ENCODE results near the gene LILRB5.
"Not testable (repeated sequence)": the region's sequence is repeated elsewhere in the genome, so short reads cannot be mapped to it uniquely, and the experiment has no call there.

The LILRB5 gene

GRCh38 chr19:54224619-54225018 is 32.5 kb downstream of the LILRB5 start:
- H2BK120ac ChIP-seq (ENCODE audit: low read depth, low read length); H3K56ac ChIP-seq (ENCODE audit: low read length); H3K27me3 ChIP-seq (ENCODE audit: insufficient read depth, low read length, poor library complexity); H2BK15ac ChIP-seq (replicated peaks; ENCODE audit: low read depth); H2AK5ac ChIP-seq (ENCODE audit: low read length); H3K4me3 ChIP-seq (ENCODE audit: low read length); H3K4me1 ChIP-seq (ENCODE audit: control insufficient read depth, low read depth, low read length); H3K4me2 ChIP-seq (ENCODE audit: low read length); H3K27ac ChIP-seq (ENCODE audit: low read depth, low read length); H3K79me2 ChIP-seq (ENCODE audit: control insufficient read depth, insufficient read depth, low read length); H2BK5ac ChIP-seq (ENCODE audit: low read length); H3K9ac ChIP-seq (ENCODE audit: low read length); H3K23ac ChIP-seq (ENCODE audit: low read length); H3K4ac ChIP-seq (ENCODE audit: low read depth, low read length); H3K36me3 ChIP-seq (ENCODE audit: control insufficient read depth, insufficient read depth, low read length); H3K18ac ChIP-seq (ENCODE audit: low read length); H4K8ac ChIP-seq (ENCODE audit: low read depth, low read length); DNase-seq; H4K5ac ChIP-seq (ENCODE audit: low read length); H3K79me1 ChIP-seq (ENCODE audit: low read length): not testable (repeated sequence)
- no CpG with 5 or more reads among the region's 10 CpGs for WGBS (ENCODE audit: extremely low coverage, insufficient coverage, low lambda C conversion rate)

- not testable (repeated sequence) for H4K8ac ChIP-seq (ENCODE audit: low read depth, low read length); H3K27ac ChIP-seq (ENCODE audit: low read depth, low read length); H3K4me3 ChIP-seq (ENCODE audit: low read length); H3K79me1 ChIP-seq (ENCODE audit: low read length); H2AK5ac ChIP-seq (ENCODE audit: low read length); H2BK120ac ChIP-seq (ENCODE audit: low read depth, low read length); H3K79me2 ChIP-seq (ENCODE audit: control insufficient read depth, insufficient read depth, low read length); H3K4me2 ChIP-seq (ENCODE audit: low read length); H3K23ac ChIP-seq (ENCODE audit: low read length); H3K4me1 ChIP-seq (ENCODE audit: control insufficient read depth, low read depth, low read length); H2BK15ac ChIP-seq (replicated peaks; ENCODE audit: low read depth); H4K5ac ChIP-seq (ENCODE audit: low read length); H3K36me3 ChIP-seq (ENCODE audit: control insufficient read depth, insufficient read depth, low read length); H3K27me3 ChIP-seq (ENCODE audit: insufficient read depth, low read length, poor library complexity); DNase-seq; H3K18ac ChIP-seq (ENCODE audit: low read length); H3K56ac ChIP-seq (ENCODE audit: low read length); H2BK5ac ChIP-seq (ENCODE audit: low read length); H3K9ac ChIP-seq (ENCODE audit: low read length); H3K4ac ChIP-seq (ENCODE audit: low read depth, low read length)
- no CpG with 5 or more reads among the region's 5 CpGs for WGBS (ENCODE audit: extremely low coverage, insufficient coverage, low lambda C conversion rate)
These were observed 33.2 kb downstream of the LILRB5 start for GRCh38 chr19:54223937-54224281.

GRCh38 chr19:54223277-54223936 is 33.7 kb downstream of the LILRB5 start:
- H3K79me1 ChIP-seq (ENCODE audit: low read length); H3K36me3 ChIP-seq (ENCODE audit: control insufficient read depth, insufficient read depth, low read length); H2BK15ac ChIP-seq (replicated peaks; ENCODE audit: low read depth); H3K27ac ChIP-seq (ENCODE audit: low read depth, low read length); H3K4me3 ChIP-seq (ENCODE audit: low read length); H3K23ac ChIP-seq (ENCODE audit: low read length); H3K56ac ChIP-seq (ENCODE audit: low read length); H2BK120ac ChIP-seq (ENCODE audit: low read depth, low read length); DNase-seq; H4K5ac ChIP-seq (ENCODE audit: low read length); H3K4me1 ChIP-seq (ENCODE audit: control insufficient read depth, low read depth, low read length); H3K18ac ChIP-seq (ENCODE audit: low read length); H2AK5ac ChIP-seq (ENCODE audit: low read length); H3K27me3 ChIP-seq (ENCODE audit: insufficient read depth, low read length, poor library complexity); H3K4ac ChIP-seq (ENCODE audit: low read depth, low read length); H3K4me2 ChIP-seq (ENCODE audit: low read length); H3K9ac ChIP-seq (ENCODE audit: low read length); H2BK5ac ChIP-seq (ENCODE audit: low read length); H4K8ac ChIP-seq (ENCODE audit: low read depth, low read length); H3K79me2 ChIP-seq (ENCODE audit: control insufficient read depth, insufficient read depth, low read length): not testable (repeated sequence)
- no CpG with 5 or more reads among the region's 14 CpGs for WGBS (ENCODE audit: extremely low coverage, insufficient coverage, low lambda C conversion rate)

- not testable (repeated sequence) for H4K8ac ChIP-seq (ENCODE audit: low read depth, low read length); H3K79me1 ChIP-seq (ENCODE audit: low read length); H3K56ac ChIP-seq (ENCODE audit: low read length); H3K27ac ChIP-seq (ENCODE audit: low read depth, low read length); H3K23ac ChIP-seq (ENCODE audit: low read length); H2BK5ac ChIP-seq (ENCODE audit: low read length); H2AK5ac ChIP-seq (ENCODE audit: low read length); H3K9ac ChIP-seq (ENCODE audit: low read length); H2BK15ac ChIP-seq (replicated peaks; ENCODE audit: low read depth); H3K36me3 ChIP-seq (ENCODE audit: control insufficient read depth, insufficient read depth, low read length); H3K79me2 ChIP-seq (ENCODE audit: control insufficient read depth, insufficient read depth, low read length); H2BK120ac ChIP-seq (ENCODE audit: low read depth, low read length); H3K4me2 ChIP-seq (ENCODE audit: low read length); DNase-seq; H4K5ac ChIP-seq (ENCODE audit: low read length); H3K18ac ChIP-seq (ENCODE audit: low read length); H3K4me3 ChIP-seq (ENCODE audit: low read length); H3K4ac ChIP-seq (ENCODE audit: low read depth, low read length); H3K4me1 ChIP-seq (ENCODE audit: control insufficient read depth, low read depth, low read length); H3K27me3 ChIP-seq (ENCODE audit: insufficient read depth, low read length, poor library complexity)
- no CpG with 5 or more reads among the region's 16 CpGs for WGBS (ENCODE audit: extremely low coverage, insufficient coverage, low lambda C conversion rate)
These were observed 34.4 kb downstream of the LILRB5 start, which contains the start of gene LILRB3 for GRCh38 chr19:54222474-54223276. TSS of gene LILRB3 (minus strand) at chr19:54223007. CDS start at chr19:54222976, 31 bp downstream.

- H3K27ac ChIP-seq (ENCODE audit: low read depth, low read length); H3K36me3 ChIP-seq (ENCODE audit: control insufficient read depth, insufficient read depth, low read length); H3K79me2 ChIP-seq (ENCODE audit: control insufficient read depth, insufficient read depth, low read length); H3K4me3 ChIP-seq (ENCODE audit: low read length); H4K8ac ChIP-seq (ENCODE audit: low read depth, low read length); H3K9ac ChIP-seq (ENCODE audit: low read length); H3K4me2 ChIP-seq (ENCODE audit: low read length); H3K18ac ChIP-seq (ENCODE audit: low read length); H2BK15ac ChIP-seq (replicated peaks; ENCODE audit: low read depth); H2BK5ac ChIP-seq (ENCODE audit: low read length); H3K23ac ChIP-seq (ENCODE audit: low read length); H3K27me3 ChIP-seq (ENCODE audit: insufficient read depth, low read length, poor library complexity); H3K56ac ChIP-seq (ENCODE audit: low read length); H3K79me1 ChIP-seq (ENCODE audit: low read length); H3K4me1 ChIP-seq (ENCODE audit: control insufficient read depth, low read depth, low read length); H3K4ac ChIP-seq (ENCODE audit: low read depth, low read length); DNase-seq; H2AK5ac ChIP-seq (ENCODE audit: low read length); H4K5ac ChIP-seq (ENCODE audit: low read length); H2BK120ac ChIP-seq (ENCODE audit: low read depth, low read length): not testable (repeated sequence)
- no CpG with 5 or more reads among the region's 7 CpGs for WGBS (ENCODE audit: extremely low coverage, insufficient coverage, low lambda C conversion rate)
These were observed 35.1 kb downstream of the LILRB5 start for GRCh38 chr19:54221947-54222346.
